ENCODE measurements around the gene ARFGEF2. TPM values are rescaled to one million over a fixed set of nuclear protein-coding genes. Genes with fewer than 3 reads are reported as not detected.

ARFGEF2 gene
- total RNA-seq, 1 donor from 2014 or later = 16.6 TPM

GRCh38 chr20:48903705-48904104 lies 17.8 kb upstream of the ARFGEF2 start:
- H3K4me2 ChIP-seq = no peak overlapping the region
- H3K4me1 ChIP-seq = peaks cover 6% of the 10 kb centered on the region
- Mint-ChIP-seq H3K4me1 (peaks cover 6% of the 10 kb centered on the region), H3K9me3 (peaks cover under 1% of the 10 kb centered on the region), H3K36me3 (no peaks in the 10 kb centered on the region), H3K4me3 (no peak overlapping the region), H3K27ac (no peak overlapping the region), H3K27me3 (ENCODE audit: insufficient read depth, low read depth) (peaks cover 11% of the 10 kb centered on the region)
- H3K79me2 ChIP-seq (ENCODE audit: low read depth) = no peaks in the 10 kb centered on the region
- no peaks in the 10 kb centered on the region for H3K36me3 ChIP-seq
- H3K4me3 ChIP-seq = no peak overlapping the region
- no peaks in the 10 kb centered on the region for H3F3A ChIP-seq (ENCODE audit: low read depth)
- H2AFZ ChIP-seq (replicated peaks) = no peak overlapping the region
- no peak overlapping the region for H3K27ac ChIP-seq
- H4K20me1 ChIP-seq (ENCODE audit: low read depth) = no peaks in the 10 kb centered on the region
- DNase-seq (ENCODE audit: low spot score) = no peak
- TF ChIP-seq EZH2 (IDR thresholded peaks at IDR 0.05) (no peak), EZH2phosphoT487 (IDR thresholded peaks at IDR 0.05) (no peak)
- TF ChIP-seq, protein P1, sequence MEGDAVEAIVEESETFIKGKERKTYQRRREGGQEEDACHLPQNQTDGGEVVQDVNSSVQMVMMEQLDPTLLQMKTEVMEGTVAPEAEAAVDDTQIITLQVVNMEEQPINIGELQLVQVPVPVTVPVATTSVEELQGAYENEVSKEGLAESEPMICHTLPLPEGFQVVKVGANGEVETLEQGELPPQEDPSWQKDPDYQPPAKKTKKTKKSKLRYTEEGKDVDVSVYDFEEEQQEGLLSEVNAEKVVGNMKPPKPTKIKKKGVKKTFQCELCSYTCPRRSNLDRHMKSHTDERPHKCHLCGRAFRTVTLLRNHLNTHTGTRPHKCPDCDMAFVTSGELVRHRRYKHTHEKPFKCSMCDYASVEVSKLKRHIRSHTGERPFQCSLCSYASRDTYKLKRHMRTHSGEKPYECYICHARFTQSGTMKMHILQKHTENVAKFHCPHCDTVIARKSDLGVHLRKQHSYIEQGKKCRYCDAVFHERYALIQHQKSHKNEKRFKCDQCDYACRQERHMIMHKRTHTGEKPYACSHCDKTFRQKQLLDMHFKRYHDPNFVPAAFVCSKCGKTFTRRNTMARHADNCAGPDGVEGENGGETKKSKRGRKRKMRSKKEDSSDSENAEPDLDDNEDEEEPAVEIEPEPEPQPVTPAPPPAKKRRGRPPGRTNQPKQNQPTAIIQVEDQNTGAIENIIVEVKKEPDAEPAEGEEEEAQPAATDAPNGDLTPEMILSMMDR (IDR thresholded peaks at IDR 0.05) = no peak
- H3K27me3 ChIP-seq = peaks cover 14% of the 10 kb centered on the region
- H3K9me3 ChIP-seq (ENCODE audit: low read depth) = no peaks in the 10 kb centered on the region
- no peak overlapping the region for H3K9ac ChIP-seq

GRCh38 chr20:48904566-48905296 lies 16.8 kb upstream of the ARFGEF2 start:
- Histone ChIP-seq H3K9ac (no peak overlapping the region), H4K20me1 (ENCODE audit: low read depth) (no peaks in the 10 kb centered on the region), H3K79me2 (ENCODE audit: low read depth) (no peaks in the 10 kb centered on the region), H2AFZ (replicated peaks) (peak overlapping the region; percentile 20), H3K9me3 (ENCODE audit: low read depth) (no peaks in the 10 kb centered on the region), H3K4me3 (no peak overlapping the region), H3F3A (ENCODE audit: low read depth) (no peaks in the 10 kb centered on the region), H3K4me1 (peaks cover 6% of the 10 kb centered on the region), H3K4me2 (peak overlapping the region; percentile 56), H3K36me3 (no peaks in the 10 kb centered on the region), H3K27ac (no peak overlapping the region), H3K27me3 (peaks cover 14% of the 10 kb centered on the region)
- Mint-ChIP-seq H3K36me3 (no peaks in the 10 kb centered on the region), H3K9me3 (peaks cover 7% of the 10 kb centered on the region), H3K27me3 (ENCODE audit: insufficient read depth, low read depth) (peaks cover 7% of the 10 kb centered on the region), H3K4me1 (peaks cover 6% of the 10 kb centered on the region), H3K4me3 (peak overlapping the region; percentile 65), H3K27ac (peak overlapping the region; percentile 84)
- DNase-seq (ENCODE audit: low spot score) = peak; percentile 73
- TF ChIP-seq EZH2phosphoT487 (IDR thresholded peaks at IDR 0.05) = no peak
- TF ChIP-seq, protein P1 (IDR thresholded peaks at IDR 0.05) = peak; percentile 80

DNA sequence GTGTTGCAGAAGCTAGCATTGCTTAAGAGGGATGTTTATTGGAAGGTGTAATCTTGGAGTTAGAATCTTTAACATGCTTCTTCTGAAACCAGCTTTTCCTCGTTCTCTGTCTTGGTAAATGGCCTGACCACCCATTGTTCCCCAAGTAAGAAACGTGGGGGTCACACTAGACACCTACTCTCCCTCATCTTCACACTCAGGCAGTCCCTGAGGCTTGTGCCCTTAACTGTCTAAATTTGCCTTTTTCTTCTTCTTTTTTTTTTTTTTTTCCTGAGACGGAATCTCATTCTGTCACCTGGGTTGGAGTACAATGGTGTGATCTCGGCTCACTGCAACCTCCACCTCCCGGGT lies 16.2 kb upstream of the ARFGEF2 start:
- peaks cover 6% of the 10 kb centered on the region for H3K4me1 Mint-ChIP-seq
- no peak overlapping the region for H3K4me3 Mint-ChIP-seq

DNA sequence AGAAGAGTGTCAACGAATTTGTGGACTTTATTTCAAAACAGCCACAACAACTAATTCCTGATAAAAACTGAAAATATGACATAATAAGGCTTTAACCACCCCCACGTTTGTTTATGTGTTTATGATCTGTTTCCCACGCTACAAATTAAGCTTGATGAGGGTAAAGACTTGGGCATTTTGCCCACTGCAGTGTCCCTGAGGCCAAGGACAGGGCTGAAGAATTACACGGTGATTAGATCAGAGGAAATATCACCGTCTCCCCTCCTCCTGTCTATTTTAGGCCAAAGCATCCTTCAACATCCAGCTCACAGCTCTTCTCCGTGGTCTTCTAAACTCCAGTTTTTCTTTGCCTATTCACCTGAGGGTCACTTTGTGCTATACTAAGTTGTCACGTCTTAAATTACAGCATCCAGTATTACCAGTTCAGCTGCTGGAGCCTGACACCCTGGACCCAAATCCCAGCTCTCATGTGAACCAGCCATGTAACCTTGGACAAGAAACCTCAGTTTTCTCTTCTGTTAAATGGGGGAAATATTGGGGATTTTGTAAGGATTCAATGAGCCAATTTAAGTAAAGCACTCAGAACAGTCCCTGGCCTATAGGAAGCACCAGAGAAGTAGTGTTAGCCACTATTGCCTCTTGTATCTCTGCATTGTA lies 15.2 kb upstream of the ARFGEF2 start:
- H3K27ac Mint-ChIP-seq = no peak overlapping the region
- TF ChIP-seq EZH2 (IDR thresholded peaks at IDR 0.05) (no peak), EZH2phosphoT487 (IDR thresholded peaks at IDR 0.05) (no peak)
- TF ChIP-seq, protein P1 (IDR thresholded peaks at IDR 0.05) = no peak

More for the DNA sequence above, 16.2 kb upstream of the ARFGEF2 start:
- H3K27me3 ChIP-seq = peaks cover 14% of the 10 kb centered on the region
- H3K9me3 Mint-ChIP-seq = peaks cover 11% of the 10 kb centered on the region
- H4K20me1 ChIP-seq (ENCODE audit: low read depth) = no peaks in the 10 kb centered on the region
- H2AFZ ChIP-seq (replicated peaks) = no peak overlapping the region
- peaks cover 7% of the 10 kb centered on the region for H3K27me3 Mint-ChIP-seq (ENCODE audit: insufficient read depth, low read depth)
- H3K9ac ChIP-seq = no peak overlapping the region
- H3K9me3 ChIP-seq (ENCODE audit: low read depth) = no peaks in the 10 kb centered on the region
- H3K27ac Mint-ChIP-seq = no peak overlapping the region
- no peak overlapping the region for H3K27ac ChIP-seq
- no peak overlapping the region for H3K4me2 ChIP-seq
- no peaks in the 10 kb centered on the region for H3F3A ChIP-seq (ENCODE audit: low read depth)
- no peak overlapping the region for H3K4me3 ChIP-seq
- H3K4me1 ChIP-seq = peaks cover 6% of the 10 kb centered on the region
- H3K36me3 ChIP-seq = no peaks in the 10 kb centered on the region
- H3K79me2 ChIP-seq (ENCODE audit: low read depth) = no peaks in the 10 kb centered on the region
- no peak for DNase-seq (ENCODE audit: low spot score)
- H3K36me3 Mint-ChIP-seq = no peaks in the 10 kb centered on the region
- no peak for TF ChIP-seq EZH2 (IDR thresholded peaks at IDR 0.05)

More for the DNA sequence above, 15.2 kb upstream of the ARFGEF2 start:
- DNase-seq (ENCODE audit: low spot score) = no peak
- peaks cover 17% of the 10 kb centered on the region for H3K9me3 Mint-ChIP-seq
- no peak overlapping the region for H3K27ac ChIP-seq
- no peaks in the 10 kb centered on the region for H4K20me1 ChIP-seq (ENCODE audit: low read depth)
- H3F3A ChIP-seq (ENCODE audit: low read depth) = no peaks in the 10 kb centered on the region
- H3K4me3 ChIP-seq = no peak overlapping the region
- no peaks in the 10 kb centered on the region for H3K79me2 ChIP-seq (ENCODE audit: low read depth)
- H3K9ac ChIP-seq = no peak overlapping the region
- H3K4me2 ChIP-seq = no peak overlapping the region
- H3K36me3 ChIP-seq = no peaks in the 10 kb centered on the region
- no peak overlapping the region for H2AFZ ChIP-seq (replicated peaks)
- peaks cover 5% of the 10 kb centered on the region for H3K27me3 Mint-ChIP-seq (ENCODE audit: insufficient read depth, low read depth)
- no peaks in the 10 kb centered on the region for H3K36me3 Mint-ChIP-seq
- peaks cover 14% of the 10 kb centered on the region for H3K27me3 ChIP-seq
- H3K4me1 ChIP-seq = peaks cover 6% of the 10 kb centered on the region
- no peaks in the 10 kb centered on the region for H3K9me3 ChIP-seq (ENCODE audit: low read depth)
- H3K4me3 Mint-ChIP-seq = no peak overlapping the region
- peaks cover 6% of the 10 kb centered on the region for H3K4me1 Mint-ChIP-seq

Data from neural progenitor cell (in vitro differentiated cells).